CD4-positive, alpha-beta T cell (primary cell): Measurements from ENCODE around the gene RUNX2. TPM values are rescaled to one million over a fixed set of nuclear protein-coding genes. Genes with fewer than 3 reads are reported as not detected.

ENCODE experiments used
- ATAC-seq: fragments of 200-7000 bp; cut with Tn5 transposase; one replicate; pipeline ENCODE4 v1.10.0; 2022; ENCODE audit warnings: mild to moderate bottlenecking; ENCODE audit not compliant: poor library complexity
- CTCF ChIA-PET: fragments of 350-600 bp; sonication (Branson Sonifier 250); formaldehyde crosslinking; loops from one replicate; lab custom pipeline; 2021; ENCODE audit warnings: antibody characterized with exemption, inconsistent platforms; lab: Charles Lee
- POLR2A ChIA-PET: fragments of 350-600 bp; sonication (Branson Sonifier 250); formaldehyde crosslinking; loops from one replicate; lab custom pipeline; 2021; ENCODE audit warnings: antibody characterized with exemption, inconsistent platforms; lab: Charles Lee
- DNase-seq, 14 experiments: peaks; one replicate each; pipeline ENCODE4 v3.0.0-alpha.2; 2013 to 2020; ENCODE audit warnings: mixed read lengths in 2 of 14
- H3K27ac ChIP-seq, 2 donors: one replicate each; pipeline versions ENCODE4 v1.5.1 to v1.7.0; 2013; ENCODE audit warnings: low read length in 2 of 2, low read depth in 1 of 2, mild to moderate bottlenecking in 1 of 2
- H3K27me3 ChIP-seq, 2 experiments: 1 replicate in 1 of 2; 2 replicates in 1 of 2; pipeline versions ENCODE4 v1.6.1 to v1.7.0; 2013; ENCODE audit warnings: low read length in 2 of 2, control low read depth in 1 of 2, mild to moderate bottlenecking in 1 of 2, moderate library complexity in 1 of 2; ENCODE audit not compliant: insufficient read depth in 2 of 2, control insufficient read depth in 1 of 2
- H3K36me3 ChIP-seq: one replicate; pipeline ENCODE4 v1.6.1; 2013; ENCODE audit warnings: low read length, control low read depth; ENCODE audit not compliant: insufficient read depth
- H3K4me1 ChIP-seq: one replicate; pipeline ENCODE4 v1.6.1; 2013; ENCODE audit warnings: low read length, control low read depth; ENCODE audit not compliant: insufficient read depth
- H3K4me3 ChIP-seq: one replicate; pipeline ENCODE4 v1.5.1; 2013; ENCODE audit warnings: mild to moderate bottlenecking, low read length, moderate library complexity
- H3K9me3 ChIP-seq, 2 experiments: 1 replicate in 1 of 2; 2 replicates in 1 of 2; pipeline versions ENCODE4 v1.6.1 to v1.7.0; 2013; ENCODE audit warnings: low read length in 2 of 2, mild to moderate bottlenecking in 2 of 2, control low read depth in 1 of 2, moderate library complexity in 1 of 2; ENCODE audit not compliant: control insufficient read depth in 1 of 2, insufficient read depth in 1 of 2
- H3K27ac Mint-ChIP-seq: one replicate; pipeline ENCODE4 v1.8.0; 2020; ENCODE audit warnings: mixed read lengths
- H3K27me3 Mint-ChIP-seq: one replicate; pipeline ENCODE4 v1.8.0; 2021; ENCODE audit warnings: mixed read lengths
- H3K36me3 Mint-ChIP-seq: one replicate; pipeline ENCODE4 v1.8.0; 2021; ENCODE audit warnings: low read depth, mixed read lengths
- H3K4me1 Mint-ChIP-seq: one replicate; pipeline ENCODE4 v1.8.0; 2021; ENCODE audit warnings: low read depth, mixed read lengths
- H3K4me3 Mint-ChIP-seq: one replicate; pipeline ENCODE4 v1.8.0; 2020; ENCODE audit warnings: mild to moderate bottlenecking, mixed read lengths
- H3K9me3 Mint-ChIP-seq: one replicate; pipeline ENCODE4 v1.8.0; 2020; ENCODE audit warnings: mixed read lengths
- CTCF ChIP-seq: fragments of 200-600 bp; IDR thresholded peaks from one replicate; pipeline ENCODE4 v1.8.0; 2022; ENCODE audit warnings: antibody characterized with exemption, mild to moderate bottlenecking
- intact Hi-C, 2 experiments: fragments of 100-400 bp; cut with DNase I in 1 of 2; cut with micrococcal nuclease in 1 of 2; formaldehyde crosslinking; loops; one replicate each; pipeline versions ENCODE4 v1.15.1 to v1.9.0; 2023 to 2025; cut with DNase I, micrococcal nuclease
- total RNA-seq, 174 experiments: library from RNA in 2 of 174; stranded (reverse) in 2 of 174; gene quantifications; one replicate each; pipeline ENCODE4 v1.2.3 and lab custom pipeline; 2021 to 2026

RUNX2 gene
- total RNA-seq, 2 experiments from 2014 or later, result 17.5 to 18.0 TPM

DNA sequence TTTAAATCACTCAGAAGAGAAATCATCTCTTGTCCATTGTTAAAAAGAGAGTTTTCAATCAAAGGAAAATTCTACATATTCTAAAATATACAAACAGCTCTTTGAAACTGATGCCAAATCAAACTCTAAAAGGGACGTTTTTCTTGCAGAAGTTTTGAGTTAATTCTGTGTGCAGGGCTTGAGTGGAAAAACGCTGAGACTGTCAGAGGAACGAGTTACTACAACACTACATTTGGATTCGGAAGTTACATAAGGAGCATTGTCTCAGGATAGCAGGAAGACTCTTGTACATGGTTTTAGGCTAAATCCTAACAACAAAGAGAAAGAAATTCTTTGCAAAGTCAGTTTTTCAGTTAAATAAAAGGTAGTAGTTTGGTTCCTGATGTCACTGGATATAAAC, 205.3 kb downstream of the RUNX2 start:
- Histone ChIP-seq H3K36me3 (peaks cover 19% of the 10 kb centered on the region), H3K9me3 (no peaks in the 10 kb centered on the region), H3K27ac (no peak overlapping the region), H3K27me3 (no peaks in the 10 kb centered on the region), H3K4me3 (no peak overlapping the region), H3K4me1 (no peaks in the 10 kb centered on the region)
- POLR2A ChIA-PET, result no interaction called here
- DNase-seq (no peak), ATAC-seq (no peak)
- peaks cover 4% of the 10 kb centered on the region for H3K36me3 Mint-ChIP-seq
- H3K4me3 Mint-ChIP-seq, result no peak overlapping the region
- H3K4me1 Mint-ChIP-seq, result peaks cover 4% of the 10 kb centered on the region
- H3K9me3 Mint-ChIP-seq, result no peaks in the 10 kb centered on the region
- H3K27me3 Mint-ChIP-seq, result no peaks in the 10 kb centered on the region
- intact Hi-C loops, result no loop called here
- CTCF ChIA-PET, result no interaction called here
- no peak overlapping the region for H3K27ac Mint-ChIP-seq
- TF ChIP-seq CTCF, result no peak

GRCh38 chr6:45535933-45536332, 207.8 kb downstream of the RUNX2 start:
- Mint-ChIP-seq H3K36me3 (no peaks in the 10 kb centered on the region), H3K27me3 (no peaks in the 10 kb centered on the region), H3K27ac (no peak overlapping the region), H3K4me1 (peaks cover 4% of the 10 kb centered on the region), H3K4me3 (no peak overlapping the region), H3K9me3 (no peaks in the 10 kb centered on the region)
- intact Hi-C loops, result no loop called here
- no peak for TF ChIP-seq CTCF
- Histone ChIP-seq H3K27me3 (no peaks in the 10 kb centered on the region), H3K4me1 (no peaks in the 10 kb centered on the region), H3K9me3 (no peaks in the 10 kb centered on the region), H3K27ac (no peak overlapping the region), H3K36me3 (peaks cover 19% of the 10 kb centered on the region), H3K4me3 (no peak overlapping the region)
- CTCF ChIA-PET, result interaction anchor here (1.5 kb wide), 1 partner anchor 179 kb away, joined by 3 read pairs; no protein-coding TSS in a partner anchor
- DNase-seq (no peak), ATAC-seq (no peak)
- POLR2A ChIA-PET, result no interaction called here

- ATAC-seq (no peak), DNase-seq (no peak)
- no peak overlapping the region for H3K4me3 Mint-ChIP-seq
- H3K4me1 Mint-ChIP-seq, result peaks cover 4% of the 10 kb centered on the region
- CTCF ChIA-PET, result no interaction called here
- Histone ChIP-seq H3K36me3 (peaks cover 19% of the 10 kb centered on the region), H3K4me1 (no peaks in the 10 kb centered on the region), H3K9me3 (no peaks in the 10 kb centered on the region), H3K27me3 (no peaks in the 10 kb centered on the region), H3K27ac (no peak overlapping the region), H3K4me3 (no peak overlapping the region)
- no peaks in the 10 kb centered on the region for H3K9me3 Mint-ChIP-seq
- H3K27me3 Mint-ChIP-seq, result no peaks in the 10 kb centered on the region
- H3K27ac Mint-ChIP-seq, result no peak overlapping the region
- no peaks in the 10 kb centered on the region for H3K36me3 Mint-ChIP-seq
- intact Hi-C loops, result no loop called here
- POLR2A ChIA-PET, result no interaction called here
- TF ChIP-seq CTCF, result no peak
Observed at GRCh38 chr6:45537539-45537938, 209.4 kb downstream of the RUNX2 start.
